ENCODE measurements around the gene CMC1.

Gene CMC1

DNA sequence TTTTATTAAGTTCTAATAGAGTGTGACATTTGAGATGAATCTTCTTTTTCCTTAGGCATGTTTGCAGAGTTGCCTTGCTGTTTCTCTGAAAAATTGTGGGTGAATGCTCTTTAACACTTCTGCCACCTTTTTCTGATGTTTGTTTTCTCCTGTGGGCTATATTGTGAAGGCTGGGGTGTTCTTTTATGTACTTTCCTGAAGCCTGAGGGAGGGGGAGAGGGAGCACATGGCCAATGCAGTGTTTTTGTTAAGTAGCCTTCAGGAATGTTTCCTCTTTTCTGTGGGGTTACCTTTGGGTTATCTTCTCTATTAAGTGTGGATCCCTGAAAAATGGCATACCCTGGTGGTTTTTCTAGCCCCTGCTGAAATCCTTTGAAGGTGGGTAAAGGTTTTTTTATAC lies 50.2 kb downstream of the CMC1 start:
- H3K4me3 ChIP-seq (ENCODE audit: low read length) = no peak overlapping the region

DNA sequence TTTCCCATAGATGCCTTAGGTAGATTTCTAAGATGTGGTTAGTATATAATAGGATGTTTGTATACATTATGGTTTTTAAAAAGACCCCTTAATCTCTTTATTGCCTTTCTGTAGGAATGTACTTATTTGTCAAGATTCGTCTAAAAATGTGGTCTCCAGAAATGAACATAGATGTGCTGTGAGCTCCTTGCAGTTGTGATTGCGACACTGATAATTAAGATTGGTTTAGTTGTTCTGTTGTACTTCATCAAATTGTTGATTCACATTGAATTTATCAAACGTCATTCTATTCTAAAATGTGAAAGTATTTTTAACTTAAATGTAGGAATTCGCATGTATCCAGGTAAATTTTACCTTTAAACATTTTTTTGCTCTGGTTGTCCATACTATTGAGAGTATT lies 51.2 kb downstream of the CMC1 start:
- Histone ChIP-seq H3K4me3 (ENCODE audit: low read length) (no peak overlapping the region), H3K4me1 (ENCODE audit: insufficient read depth, low read length) (no peaks in the 10 kb centered on the region), H3K9me3 (ENCODE audit: low read length) (peaks cover 4% of the 10 kb centered on the region), H3K36me3 (ENCODE audit: insufficient read depth, low read length) (no peaks in the 10 kb centered on the region), H3K27me3 (ENCODE audit: insufficient read depth, low read length) (no peaks in the 10 kb centered on the region), H2AFZ (ENCODE audit: low read depth, low read length) (no peak overlapping the region)

More for the DNA sequence above, 50.2 kb downstream of the CMC1 start:
- Histone ChIP-seq H2AFZ (ENCODE audit: low read depth, low read length) (no peak overlapping the region), H3K9me3 (ENCODE audit: low read length) (peaks cover 4% of the 10 kb centered on the region), H3K36me3 (ENCODE audit: insufficient read depth, low read length) (no peaks in the 10 kb centered on the region), H3K4me1 (ENCODE audit: insufficient read depth, low read length) (no peaks in the 10 kb centered on the region), H3K27me3 (ENCODE audit: insufficient read depth, low read length) (no peaks in the 10 kb centered on the region)

DNA sequence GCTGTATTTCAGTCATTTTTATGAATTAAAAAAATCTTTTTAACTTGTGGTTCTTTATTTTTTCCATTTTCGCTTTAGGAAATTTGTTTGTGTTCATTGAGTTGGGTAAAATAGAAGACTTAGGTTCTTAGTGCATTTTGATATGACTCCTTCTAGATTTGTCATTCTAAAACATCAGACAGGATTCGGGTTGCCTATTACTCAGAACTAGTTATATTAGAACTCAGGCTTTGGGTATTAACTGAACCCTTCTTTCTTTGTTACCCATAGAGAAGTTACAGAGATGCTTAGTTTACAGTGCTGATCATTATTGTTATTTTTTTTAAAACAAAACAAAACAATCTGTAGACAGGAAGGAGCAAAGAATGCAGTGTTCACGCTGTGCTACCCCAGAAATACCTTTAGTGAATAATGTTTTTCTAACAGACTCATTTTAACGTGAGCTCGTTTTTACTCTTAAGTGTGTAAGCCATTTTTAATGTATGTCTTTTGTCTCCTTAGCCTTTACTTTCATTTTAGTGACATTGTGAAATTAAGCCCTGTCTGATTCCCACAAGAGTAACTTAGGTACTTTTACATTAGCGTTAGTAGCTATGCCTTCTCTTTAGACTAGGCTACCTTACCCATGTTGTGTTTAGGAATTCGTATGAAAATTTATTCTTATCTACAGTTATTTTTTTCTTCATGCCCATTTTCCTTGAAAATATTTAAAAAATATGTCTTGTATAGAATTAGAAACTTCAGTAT lies 53.4 kb downstream of the CMC1 start:
- Histone ChIP-seq H3K36me3 (ENCODE audit: insufficient read depth, low read length) (no peaks in the 10 kb centered on the region), H3K9me3 (ENCODE audit: low read length) (peaks cover 4% of the 10 kb centered on the region), H3K27me3 (ENCODE audit: insufficient read depth, low read length) (no peaks in the 10 kb centered on the region), H2AFZ (ENCODE audit: low read depth, low read length) (no peak overlapping the region), H3K4me3 (ENCODE audit: low read length) (no peak overlapping the region), H3K4me1 (ENCODE audit: insufficient read depth, low read length) (no peaks in the 10 kb centered on the region)

DNA sequence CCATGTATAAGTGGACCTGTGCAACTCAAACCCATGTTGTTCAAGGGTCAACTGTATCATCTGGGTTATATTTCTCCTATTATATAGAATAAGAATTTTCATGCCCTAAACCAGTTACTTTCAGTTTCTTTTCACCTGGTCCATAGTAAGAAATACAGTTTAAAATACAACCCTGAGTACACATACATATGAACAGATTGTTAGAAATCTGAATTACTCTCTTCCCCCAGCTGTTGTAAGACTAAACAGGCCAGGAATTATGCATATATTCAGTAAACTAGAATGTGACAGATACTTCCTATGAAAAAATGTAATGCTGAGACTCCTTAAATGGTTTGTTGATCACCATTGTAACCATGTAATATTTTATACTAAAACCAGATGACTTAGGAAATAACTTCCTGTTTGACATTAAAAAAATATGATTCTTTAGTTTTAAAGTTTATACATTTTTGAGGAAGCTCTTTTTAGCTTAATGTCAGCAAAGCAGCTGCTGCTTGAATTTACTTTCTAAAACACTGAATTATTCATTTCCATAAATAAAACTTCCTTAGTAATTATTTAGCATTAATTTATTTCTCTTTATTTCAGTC lies 54.6 kb downstream of the CMC1 start:
- Histone ChIP-seq H3K4me1 (ENCODE audit: insufficient read depth, low read length) (no peaks in the 10 kb centered on the region), H3K4me3 (ENCODE audit: low read length) (no peak overlapping the region), H3K9me3 (ENCODE audit: low read length) (peaks cover 1% of the 10 kb centered on the region), H3K36me3 (ENCODE audit: insufficient read depth, low read length) (no peaks in the 10 kb centered on the region), H2AFZ (ENCODE audit: low read depth, low read length) (no peak overlapping the region), H3K27me3 (ENCODE audit: insufficient read depth, low read length) (no peaks in the 10 kb centered on the region)

DNA sequence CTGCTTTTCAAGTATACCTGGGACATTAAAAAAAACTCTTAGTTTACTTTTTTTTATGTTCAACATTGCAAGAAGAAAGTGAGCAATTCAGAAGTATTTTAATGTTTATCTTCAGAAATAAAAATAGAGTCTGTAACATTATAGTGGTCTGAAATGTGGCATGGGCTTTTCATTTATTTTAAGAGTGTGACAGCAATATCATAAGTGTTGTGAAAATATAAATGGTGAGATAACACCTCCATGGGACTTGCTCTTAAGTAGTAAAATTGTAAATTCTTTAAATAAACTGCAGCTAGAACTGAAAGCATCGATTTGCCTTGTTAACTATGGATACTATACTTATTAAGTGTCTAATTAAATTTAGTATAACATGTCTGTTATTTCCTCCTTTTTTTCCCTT lies 58.3 kb downstream of the CMC1 start:
- Histone ChIP-seq H3K27me3 (ENCODE audit: insufficient read depth, low read length) (no peaks in the 10 kb centered on the region), H2AFZ (ENCODE audit: low read depth, low read length) (no peak overlapping the region), H3K4me1 (ENCODE audit: insufficient read depth, low read length) (no peaks in the 10 kb centered on the region), H3K9me3 (ENCODE audit: low read length) (no peaks in the 10 kb centered on the region), H3K36me3 (ENCODE audit: insufficient read depth, low read length) (no peaks in the 10 kb centered on the region), H3K4me3 (ENCODE audit: low read length) (no peak overlapping the region)

DNA sequence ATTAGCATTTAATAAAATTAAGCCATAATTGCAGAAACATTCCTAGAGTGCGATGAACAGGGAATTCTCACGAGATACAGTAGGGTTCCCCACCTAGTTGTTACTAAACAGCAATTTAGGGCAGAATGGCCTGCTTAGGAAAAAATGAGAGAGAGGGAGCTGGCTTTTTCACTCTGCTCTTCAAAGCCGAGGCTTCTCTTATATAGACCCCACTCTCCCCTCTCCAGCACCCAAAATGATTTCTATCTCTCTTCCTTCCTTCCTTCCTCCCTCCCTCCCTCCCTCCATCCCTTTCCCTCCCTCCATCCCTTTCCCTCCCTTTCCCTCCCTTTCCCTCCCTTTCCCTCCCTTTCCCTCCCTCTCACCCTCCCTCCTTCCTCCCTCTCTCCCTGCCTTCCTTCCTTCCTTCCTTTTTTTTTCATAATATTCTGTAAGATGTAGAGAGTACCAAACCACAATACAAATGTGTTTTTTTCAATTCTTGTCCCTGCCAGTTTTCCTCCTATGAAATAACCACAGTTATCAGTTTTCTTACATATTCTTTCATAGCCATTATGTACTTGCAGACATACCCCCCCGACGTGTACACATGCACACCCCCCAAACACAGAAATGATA lies 59.0 kb downstream of the CMC1 start:
- no peaks in the 10 kb centered on the region for H3K36me3 ChIP-seq (ENCODE audit: insufficient read depth, low read length)
- no peaks in the 10 kb centered on the region for H3K4me1 ChIP-seq (ENCODE audit: insufficient read depth, low read length)
- no peak overlapping the region for H2AFZ ChIP-seq (ENCODE audit: low read depth, low read length)
- no peak overlapping the region for H3K4me3 ChIP-seq (ENCODE audit: low read length)
- H3K27me3 ChIP-seq (ENCODE audit: insufficient read depth, low read length) = no peaks in the 10 kb centered on the region
- no peaks in the 10 kb centered on the region for H3K9me3 ChIP-seq (ENCODE audit: low read length)

DNA sequence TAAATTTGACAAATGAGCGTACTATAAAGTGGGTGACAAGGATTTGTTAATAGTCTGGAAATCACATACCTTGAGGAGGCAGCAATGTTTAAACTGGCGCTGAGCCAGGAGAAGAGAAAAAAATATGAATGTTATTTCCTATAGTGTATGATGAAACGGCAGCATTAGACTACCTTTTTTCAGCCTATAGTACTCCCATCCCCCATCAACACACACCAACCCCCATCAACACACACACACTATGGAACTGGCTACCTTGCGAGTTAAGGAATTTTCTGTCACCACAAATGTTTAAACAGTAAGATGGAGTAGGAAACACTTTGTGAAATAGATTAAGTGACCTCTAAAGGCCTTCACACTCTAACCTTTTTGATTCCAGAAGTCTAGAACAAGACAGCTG lies 60.3 kb downstream of the CMC1 start:
- no peaks in the 10 kb centered on the region for H3K27me3 ChIP-seq (ENCODE audit: insufficient read depth, low read length)
- no peak overlapping the region for H3K4me3 ChIP-seq (ENCODE audit: low read length)
- H3K9me3 ChIP-seq (ENCODE audit: low read length) = no peaks in the 10 kb centered on the region
- H2AFZ ChIP-seq (ENCODE audit: low read depth, low read length) = no peak overlapping the region
- no peaks in the 10 kb centered on the region for H3K4me1 ChIP-seq (ENCODE audit: insufficient read depth, low read length)
- no peaks in the 10 kb centered on the region for H3K36me3 ChIP-seq (ENCODE audit: insufficient read depth, low read length)

DNA sequence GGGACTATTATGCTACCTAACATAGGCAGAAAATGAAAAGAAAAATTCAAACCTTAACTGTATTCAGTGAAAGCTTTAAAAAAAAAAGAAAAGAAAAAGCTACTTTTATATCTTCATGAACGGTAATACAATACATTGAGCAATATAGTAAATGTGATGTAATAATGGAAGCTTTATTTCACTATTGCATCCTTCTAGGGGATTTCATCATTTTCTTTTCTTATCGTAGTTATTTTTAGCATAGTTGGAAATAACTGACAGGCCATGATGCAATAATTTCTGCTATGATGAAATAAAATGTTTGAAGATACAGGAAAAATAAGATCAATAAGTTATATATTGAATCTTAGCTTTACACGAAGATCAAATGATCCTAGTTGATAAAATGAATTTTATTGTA lies 66.8 kb downstream of the CMC1 start:
- no peak overlapping the region for H2AFZ ChIP-seq (ENCODE audit: low read depth, low read length)
- no peaks in the 10 kb centered on the region for H3K9me3 ChIP-seq (ENCODE audit: low read length)
- H3K27me3 ChIP-seq (ENCODE audit: insufficient read depth, low read length) = no peaks in the 10 kb centered on the region
- no peak overlapping the region for H3K4me3 ChIP-seq (ENCODE audit: low read length)
- no peaks in the 10 kb centered on the region for H3K36me3 ChIP-seq (ENCODE audit: insufficient read depth, low read length)
- no peaks in the 10 kb centered on the region for H3K4me1 ChIP-seq (ENCODE audit: insufficient read depth, low read length)

DNA sequence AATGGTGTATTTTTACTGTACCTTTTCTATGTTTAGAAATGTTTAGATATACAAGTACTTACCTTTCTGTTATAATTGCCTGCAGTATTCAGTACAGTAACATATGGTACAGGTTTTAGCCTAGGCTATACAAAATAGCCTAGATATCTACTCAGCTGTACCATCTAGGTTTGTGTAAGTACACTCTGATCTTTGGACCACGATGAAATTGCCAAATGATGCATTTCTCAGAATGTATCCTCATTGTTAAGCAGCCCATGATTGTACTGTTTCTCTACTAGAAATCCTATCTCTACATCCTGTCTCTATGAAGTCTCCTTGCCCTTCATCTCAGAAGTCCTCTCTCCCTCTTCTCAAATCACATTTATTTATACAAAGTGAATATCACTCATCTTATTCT lies 74.3 kb downstream of the CMC1 start:
- no peaks in the 10 kb centered on the region for H3K9me3 ChIP-seq (ENCODE audit: low read length)
- peaks cover 6% of the 10 kb centered on the region for H3K36me3 ChIP-seq (ENCODE audit: insufficient read depth, low read length)
- H3K4me3 ChIP-seq (ENCODE audit: low read length) = no peak overlapping the region
- H2AFZ ChIP-seq (ENCODE audit: low read depth, low read length) = no peak overlapping the region
- no peaks in the 10 kb centered on the region for H3K27me3 ChIP-seq (ENCODE audit: insufficient read depth, low read length)
- H3K4me1 ChIP-seq (ENCODE audit: insufficient read depth, low read length) = no peaks in the 10 kb centered on the region

DNA sequence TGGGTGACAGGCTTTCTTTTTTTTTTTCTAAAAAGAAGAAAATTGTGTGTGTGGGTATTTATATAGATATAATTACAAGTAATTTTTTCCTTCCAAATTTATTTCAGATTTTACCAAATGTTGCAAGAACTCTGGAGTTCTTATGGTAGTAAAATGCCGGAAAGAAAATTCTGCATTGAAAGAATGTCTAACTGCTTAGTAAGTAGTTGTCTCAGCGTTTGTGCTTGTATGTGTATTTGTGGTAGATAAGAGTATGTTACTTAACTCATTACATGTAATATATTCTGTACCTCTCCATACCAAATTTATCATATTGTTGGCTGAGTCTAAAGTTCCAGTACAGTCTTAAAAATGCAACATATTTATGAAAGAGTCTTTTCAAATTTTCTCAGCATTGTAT lies 74.8 kb downstream of the CMC1 start:
- Histone ChIP-seq H3K36me3 (ENCODE audit: insufficient read depth, low read length) (peaks cover 6% of the 10 kb centered on the region), H3K27me3 (ENCODE audit: insufficient read depth, low read length) (no peaks in the 10 kb centered on the region), H3K4me1 (ENCODE audit: insufficient read depth, low read length) (no peaks in the 10 kb centered on the region), H3K4me3 (ENCODE audit: low read length) (no peak overlapping the region), H2AFZ (ENCODE audit: low read depth, low read length) (no peak overlapping the region), H3K9me3 (ENCODE audit: low read length) (no peaks in the 10 kb centered on the region)

DNA sequence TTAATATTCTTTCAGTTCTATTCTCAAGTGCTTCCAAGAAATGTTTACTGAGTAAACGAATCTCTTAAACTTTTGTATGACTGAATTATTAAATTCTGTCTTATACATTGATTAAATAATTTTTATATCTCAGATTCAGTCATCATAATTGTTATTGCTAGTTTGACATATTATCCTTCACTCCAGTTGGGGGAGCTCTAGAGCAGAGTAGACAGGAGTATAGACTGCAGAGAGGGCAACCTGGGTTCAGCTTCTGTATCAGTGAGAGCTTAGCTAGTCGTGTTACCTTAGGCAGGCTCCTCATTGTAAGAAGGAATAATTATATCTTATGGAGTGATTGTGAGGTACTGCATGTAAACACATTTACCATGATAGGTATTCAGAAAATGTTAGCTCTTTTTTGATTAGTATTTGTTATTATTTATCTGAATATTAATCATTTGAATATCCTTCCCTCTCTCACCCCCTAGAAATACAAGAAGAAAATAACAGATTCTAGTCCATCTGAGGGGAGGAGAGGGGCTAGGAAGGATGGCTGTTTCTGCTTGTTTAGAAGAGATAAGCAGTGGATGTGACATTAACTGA lies 76.1 kb downstream of the CMC1 start:
- no peak overlapping the region for H3K4me3 ChIP-seq (ENCODE audit: low read length)
- no peaks in the 10 kb centered on the region for H3K9me3 ChIP-seq (ENCODE audit: low read length)
- H3K36me3 ChIP-seq (ENCODE audit: insufficient read depth, low read length) = peaks cover 6% of the 10 kb centered on the region
- no peaks in the 10 kb centered on the region for H3K4me1 ChIP-seq (ENCODE audit: insufficient read depth, low read length)
- H3K27me3 ChIP-seq (ENCODE audit: insufficient read depth, low read length) = no peaks in the 10 kb centered on the region
- H2AFZ ChIP-seq (ENCODE audit: low read depth, low read length) = no peak overlapping the region

DNA sequence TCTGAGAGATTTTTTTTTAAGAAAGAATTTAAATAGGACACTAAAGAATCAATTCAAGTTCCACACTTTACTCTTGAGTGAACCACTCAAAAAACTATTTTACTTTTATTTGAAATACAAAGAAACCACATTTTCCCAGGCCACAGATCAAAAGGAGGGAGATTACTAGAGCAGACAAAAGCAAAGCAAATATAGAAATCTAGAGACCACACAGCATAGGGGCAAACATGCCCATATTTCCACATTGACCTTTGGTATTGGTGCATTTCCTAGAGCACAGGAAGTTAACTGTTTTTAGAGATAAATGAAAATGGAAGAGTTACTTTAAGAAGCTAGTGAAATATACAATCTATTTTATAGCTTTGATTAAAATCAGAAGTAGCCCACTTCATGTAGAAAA lies 79.6 kb downstream of the CMC1 start:
- H3K27me3 ChIP-seq (ENCODE audit: insufficient read depth, low read length) = no peaks in the 10 kb centered on the region
- no peaks in the 10 kb centered on the region for H3K4me1 ChIP-seq (ENCODE audit: insufficient read depth, low read length)
- H2AFZ ChIP-seq (ENCODE audit: low read depth, low read length) = no peak overlapping the region
- H3K4me3 ChIP-seq (ENCODE audit: low read length) = no peak overlapping the region
- H3K9me3 ChIP-seq (ENCODE audit: low read length) = no peaks in the 10 kb centered on the region
- peaks cover 24% of the 10 kb centered on the region for H3K36me3 ChIP-seq (ENCODE audit: insufficient read depth, low read length)

DNA sequence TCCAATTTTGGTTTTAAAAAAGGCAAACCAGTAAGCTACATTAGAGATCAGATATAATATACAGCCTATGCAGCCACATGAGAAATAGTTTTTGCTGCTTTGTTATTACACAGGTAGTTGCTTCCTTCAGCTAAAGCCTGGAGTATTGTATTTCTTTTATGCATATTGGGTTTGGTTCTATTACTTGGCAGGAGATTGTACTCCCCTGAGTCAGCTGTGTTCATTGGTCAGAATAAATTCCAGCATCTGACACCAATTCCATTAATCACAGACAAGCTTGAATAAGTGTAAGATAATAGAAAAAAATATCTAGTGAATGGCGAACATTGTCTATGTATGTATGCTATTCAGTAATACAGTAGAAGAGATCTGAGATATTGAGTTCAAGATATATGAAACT lies 81.0 kb downstream of the CMC1 start:
- Histone ChIP-seq H3K27me3 (ENCODE audit: insufficient read depth, low read length) (no peaks in the 10 kb centered on the region), H3K4me1 (ENCODE audit: insufficient read depth, low read length) (no peaks in the 10 kb centered on the region), H3K9me3 (ENCODE audit: low read length) (no peaks in the 10 kb centered on the region), H3K36me3 (ENCODE audit: insufficient read depth, low read length) (peaks cover 32% of the 10 kb centered on the region), H2AFZ (ENCODE audit: low read depth, low read length) (no peak overlapping the region), H3K4me3 (ENCODE audit: low read length) (no peak overlapping the region)

All from neuron (in vitro differentiated cells).